IMR-90 (cell line): ENCODE results near the gene FBXL16.

ENCODE experiments used
- BHLHE40 ChIP-seq: fragments of 150-350 bp; IDR thresholded peaks from 2 replicates; pipeline ENCODE4 v1.6.1; 2016; ENCODE audit warnings: mild to moderate bottlenecking, low read depth, low read length
- CEBPB ChIP-seq: IDR thresholded peaks from 2 replicates; pipeline ENCODE4 v1.6.1; 2012; ENCODE audit warnings: low read depth, low read length, improper control_type of control experiment
- POLR2A ChIP-seq: IDR thresholded peaks from 2 replicates; pipeline ENCODE4 v1.6.1; 2012; ENCODE audit warnings: mild to moderate bottlenecking, low read depth, low read length
- RCOR1 ChIP-seq: IDR thresholded peaks from 2 replicates; pipeline ENCODE4 v1.6.1; 2012; ENCODE audit warnings: mild to moderate bottlenecking, low read length, improper control_type of control experiment; ENCODE audit not compliant: insufficient replicate concordance
- TF ChIP-seq, protein P1 (sequence below): conservative IDR thresholded peaks from 2 replicates; pipeline ENCODE4 v1.5.1; 2012; ENCODE audit warnings: mild to moderate bottlenecking, low read depth, low read length, improper control_type of control experiment

DNA sequence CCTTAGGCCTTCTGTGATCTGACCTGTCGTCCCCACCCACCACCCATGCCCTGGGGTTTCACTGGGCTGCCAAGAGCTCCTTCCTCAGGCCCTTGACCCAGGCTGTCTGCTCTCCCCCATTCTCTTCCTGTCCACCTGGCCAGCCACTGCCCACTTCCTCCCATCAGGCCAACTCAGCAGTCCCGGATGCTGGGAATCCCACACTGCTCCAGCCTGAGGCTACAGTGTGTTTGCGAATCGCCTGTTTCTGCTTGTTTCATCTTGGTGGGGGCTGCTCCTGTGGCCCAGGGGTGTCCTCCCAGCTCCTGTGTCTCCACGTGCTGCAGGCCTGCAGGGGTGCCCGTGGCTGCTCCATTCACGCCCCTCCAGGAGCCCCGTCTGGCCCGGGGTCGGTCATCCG is 8.5 kb upstream of the FBXL16 start:
- no peak for TF ChIP-seq POLR2A
- TF ChIP-seq, protein P1, sequence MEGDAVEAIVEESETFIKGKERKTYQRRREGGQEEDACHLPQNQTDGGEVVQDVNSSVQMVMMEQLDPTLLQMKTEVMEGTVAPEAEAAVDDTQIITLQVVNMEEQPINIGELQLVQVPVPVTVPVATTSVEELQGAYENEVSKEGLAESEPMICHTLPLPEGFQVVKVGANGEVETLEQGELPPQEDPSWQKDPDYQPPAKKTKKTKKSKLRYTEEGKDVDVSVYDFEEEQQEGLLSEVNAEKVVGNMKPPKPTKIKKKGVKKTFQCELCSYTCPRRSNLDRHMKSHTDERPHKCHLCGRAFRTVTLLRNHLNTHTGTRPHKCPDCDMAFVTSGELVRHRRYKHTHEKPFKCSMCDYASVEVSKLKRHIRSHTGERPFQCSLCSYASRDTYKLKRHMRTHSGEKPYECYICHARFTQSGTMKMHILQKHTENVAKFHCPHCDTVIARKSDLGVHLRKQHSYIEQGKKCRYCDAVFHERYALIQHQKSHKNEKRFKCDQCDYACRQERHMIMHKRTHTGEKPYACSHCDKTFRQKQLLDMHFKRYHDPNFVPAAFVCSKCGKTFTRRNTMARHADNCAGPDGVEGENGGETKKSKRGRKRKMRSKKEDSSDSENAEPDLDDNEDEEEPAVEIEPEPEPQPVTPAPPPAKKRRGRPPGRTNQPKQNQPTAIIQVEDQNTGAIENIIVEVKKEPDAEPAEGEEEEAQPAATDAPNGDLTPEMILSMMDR: no peak
- no peak for TF ChIP-seq RCOR1
- TF ChIP-seq CEBPB: no peak
- no peak for TF ChIP-seq BHLHE40
